Stomach (tissue), 4 donors: ENCODE measurements around the gene LGALS9.

Experiments
- POLR2A ChIP-seq, 4 donors: fragments of 450-650 bp; IDR thresholded peaks; one replicate each; pipeline ENCODE4 v1.6.1; 2016; ENCODE audit warnings: antibody characterized with exemption in 4 of 4, control low read depth in 2 of 4, mild to moderate bottlenecking in 1 of 4, moderate library complexity in 1 of 4
- POLR2AphosphoS5 ChIP-seq, 3 donors: sonication (generic); formaldehyde crosslinking; IDR thresholded peaks; one replicate each; pipeline ENCODE4 v1.6.1; 2016; ENCODE audit warnings: antibody characterized with exemption in 3 of 3
- TF ChIP-seq, protein P1 (sequence below), 7 experiments: fragments of 450-650 bp in 4 of 7; fragments of 200-600 bp in 3 of 7; sonication (generic) in 3 of 7; IDR thresholded peaks; one replicate each; pipeline ENCODE4 v1.5.1; 2016 to 2019; ENCODE audit warnings: antibody characterized with exemption in 7 of 7, control low read depth in 2 of 7, mild to moderate bottlenecking in 1 of 7

DNA sequence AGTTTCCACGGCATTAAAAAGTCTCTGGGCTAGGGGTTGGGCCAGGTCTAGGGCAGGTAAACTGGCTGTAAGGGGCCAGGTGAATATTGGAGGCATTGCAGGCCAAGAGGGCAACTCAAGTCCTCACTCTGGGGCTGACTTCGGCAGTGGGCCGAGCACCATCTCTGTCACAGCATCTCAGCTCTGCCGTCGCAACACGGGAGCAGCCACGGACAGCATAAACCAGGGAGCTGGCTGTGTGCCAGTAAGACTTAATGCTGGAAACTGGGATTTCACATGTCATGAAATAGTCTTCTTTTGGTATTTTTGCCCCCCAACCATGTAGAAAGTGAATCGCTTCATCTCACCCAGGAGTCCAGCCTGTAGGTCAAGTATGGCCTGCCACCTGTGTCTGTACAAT lies 12.6 kb upstream of the LGALS9 start:
- TF ChIP-seq POLR2A (IDR thresholded peaks at IDR 0.05) (no peak), POLR2AphosphoS5 (IDR thresholded peaks at IDR 0.05) (no peak)
- TF ChIP-seq, protein P1, sequence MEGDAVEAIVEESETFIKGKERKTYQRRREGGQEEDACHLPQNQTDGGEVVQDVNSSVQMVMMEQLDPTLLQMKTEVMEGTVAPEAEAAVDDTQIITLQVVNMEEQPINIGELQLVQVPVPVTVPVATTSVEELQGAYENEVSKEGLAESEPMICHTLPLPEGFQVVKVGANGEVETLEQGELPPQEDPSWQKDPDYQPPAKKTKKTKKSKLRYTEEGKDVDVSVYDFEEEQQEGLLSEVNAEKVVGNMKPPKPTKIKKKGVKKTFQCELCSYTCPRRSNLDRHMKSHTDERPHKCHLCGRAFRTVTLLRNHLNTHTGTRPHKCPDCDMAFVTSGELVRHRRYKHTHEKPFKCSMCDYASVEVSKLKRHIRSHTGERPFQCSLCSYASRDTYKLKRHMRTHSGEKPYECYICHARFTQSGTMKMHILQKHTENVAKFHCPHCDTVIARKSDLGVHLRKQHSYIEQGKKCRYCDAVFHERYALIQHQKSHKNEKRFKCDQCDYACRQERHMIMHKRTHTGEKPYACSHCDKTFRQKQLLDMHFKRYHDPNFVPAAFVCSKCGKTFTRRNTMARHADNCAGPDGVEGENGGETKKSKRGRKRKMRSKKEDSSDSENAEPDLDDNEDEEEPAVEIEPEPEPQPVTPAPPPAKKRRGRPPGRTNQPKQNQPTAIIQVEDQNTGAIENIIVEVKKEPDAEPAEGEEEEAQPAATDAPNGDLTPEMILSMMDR (IDR thresholded peaks at IDR 0.05): no peak
